ENCODE data around the gene TLCD3B.
A peak's percentile ranks its signal among the peaks of the same experiment; 100 is the strongest.

Gene TLCD3B, protein sequence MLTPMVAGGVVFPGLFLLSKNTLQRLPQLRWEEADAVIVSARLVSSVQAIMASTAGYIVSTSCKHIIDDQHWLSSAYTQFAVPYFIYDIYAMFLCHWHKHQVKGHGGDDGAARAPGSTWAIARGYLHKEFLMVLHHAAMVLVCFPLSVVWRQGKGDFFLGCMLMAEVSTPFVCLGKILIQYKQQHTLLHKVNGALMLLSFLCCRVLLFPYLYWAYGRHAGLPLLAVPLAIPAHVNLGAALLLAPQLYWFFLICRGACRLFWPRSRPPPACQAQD

DNA sequence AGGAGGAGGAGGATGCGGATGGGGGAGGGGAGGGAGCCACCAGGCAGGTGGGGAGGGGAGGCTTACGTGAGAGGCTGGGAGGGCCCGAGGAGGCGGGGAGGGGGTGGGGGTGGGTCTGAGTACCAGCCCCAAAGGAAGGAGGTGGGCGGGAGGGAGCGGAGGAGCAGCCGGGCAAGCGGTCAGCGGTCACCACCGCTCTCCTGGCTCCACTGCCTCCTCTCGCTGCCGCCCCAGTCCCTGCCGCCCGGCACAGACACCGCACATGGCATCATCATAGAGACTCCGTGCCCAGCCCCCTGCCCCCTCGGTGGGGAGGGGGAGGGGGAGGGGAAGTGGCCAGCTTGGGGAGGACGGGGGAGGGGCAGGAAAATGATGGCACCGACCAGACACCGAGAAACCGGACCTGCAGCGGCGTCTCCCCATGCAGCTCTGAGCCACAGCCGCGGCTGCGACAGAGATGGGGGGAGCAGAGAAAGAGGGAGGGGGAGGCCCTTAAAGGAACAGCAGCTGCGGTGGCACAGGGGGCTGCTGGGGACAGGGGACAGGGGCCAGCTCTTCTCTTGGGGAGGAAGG is at the start of gene TLCD3B:
Gene TLCD3B, minus strand, starts transcription at position 431 of the 573 bp plus-strand sequence. CDS start 744 bp downstream, outside the sequence.
- no peak for DNase-seq (ENCODE audit: low read depth in 2 of 2, low spot score in 1 of 2)

DNA sequence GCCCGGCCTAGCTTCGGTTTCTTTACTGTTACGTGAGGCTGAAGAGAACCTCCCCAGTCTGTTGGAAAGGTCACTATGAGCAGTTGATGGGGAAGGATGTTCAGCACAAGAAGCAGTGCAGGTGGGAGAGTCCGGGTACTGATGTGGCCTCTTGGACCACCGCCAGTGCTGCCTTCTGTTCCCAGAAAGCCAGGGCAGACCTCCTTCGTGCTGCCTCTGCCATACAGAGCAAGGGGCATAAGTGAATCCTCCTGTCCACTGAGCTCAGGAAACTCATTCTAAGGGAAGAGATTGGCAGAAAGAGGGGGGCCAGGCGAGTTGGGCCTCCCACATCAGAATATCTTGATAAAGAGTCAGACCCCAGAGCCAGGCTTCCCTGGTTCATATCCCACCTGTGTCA is 48.4 kb upstream of the TLCD3B start:
- no peak for DNase-seq (ENCODE audit: low read depth in 2 of 2, low spot score in 1 of 2)

GRCh38 chr16:30078744-30079143 is 47.7 kb upstream of the TLCD3B start:
- no peak for DNase-seq (ENCODE audit: low read depth in 2 of 2, low spot score in 1 of 2)

DNA sequence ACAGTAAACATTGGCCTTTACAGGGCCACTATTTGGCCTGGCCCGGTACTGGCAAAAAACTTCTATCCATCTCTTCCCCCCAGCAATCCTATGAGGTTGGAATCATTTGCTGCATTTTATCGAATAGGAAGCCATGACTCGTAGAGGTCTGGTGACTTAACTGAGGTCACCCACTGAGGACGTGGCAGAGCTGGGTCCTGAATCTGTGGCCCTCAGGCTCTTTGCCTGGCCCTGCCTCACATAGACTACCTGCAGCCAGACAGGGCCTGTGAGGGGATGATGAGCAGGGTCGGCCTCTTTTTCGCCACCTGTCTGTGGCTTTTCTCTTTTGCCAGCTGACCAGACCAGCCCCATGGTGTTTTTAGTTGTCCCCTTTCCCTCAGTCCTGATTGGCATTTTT is 46.6 kb upstream of the TLCD3B start:
- DNase-seq (ENCODE audit: low read depth in 2 of 2, low spot score in 1 of 2), result no peak

DNA sequence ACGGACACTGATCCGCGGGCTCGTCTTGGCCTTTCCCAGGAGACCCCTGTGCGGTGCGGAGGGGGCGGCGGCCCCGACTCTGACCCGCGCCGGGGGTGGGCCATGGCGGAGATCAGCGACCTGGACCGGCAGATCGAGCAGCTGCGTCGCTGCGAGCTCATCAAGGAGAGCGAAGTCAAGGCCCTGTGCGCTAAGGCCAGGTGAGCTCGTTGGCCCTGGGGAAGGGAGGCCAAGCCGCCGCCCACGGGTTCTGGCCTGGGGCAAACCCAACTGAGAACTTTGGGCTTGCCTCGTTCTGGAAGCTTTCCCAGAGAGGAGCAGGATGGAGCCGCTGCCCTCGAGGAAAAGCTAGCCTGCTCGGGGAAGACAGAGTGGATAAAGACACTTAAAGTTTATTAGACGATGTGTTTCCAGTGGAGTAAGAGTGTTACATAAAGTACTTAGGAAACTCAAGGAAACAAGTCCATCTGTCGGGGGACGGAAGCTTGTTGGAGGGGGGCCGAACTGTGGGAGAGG is 45.3 kb upstream of the TLCD3B start:
- no peak for DNase-seq (ENCODE audit: low read depth in 2 of 2, low spot score in 1 of 2)

DNA sequence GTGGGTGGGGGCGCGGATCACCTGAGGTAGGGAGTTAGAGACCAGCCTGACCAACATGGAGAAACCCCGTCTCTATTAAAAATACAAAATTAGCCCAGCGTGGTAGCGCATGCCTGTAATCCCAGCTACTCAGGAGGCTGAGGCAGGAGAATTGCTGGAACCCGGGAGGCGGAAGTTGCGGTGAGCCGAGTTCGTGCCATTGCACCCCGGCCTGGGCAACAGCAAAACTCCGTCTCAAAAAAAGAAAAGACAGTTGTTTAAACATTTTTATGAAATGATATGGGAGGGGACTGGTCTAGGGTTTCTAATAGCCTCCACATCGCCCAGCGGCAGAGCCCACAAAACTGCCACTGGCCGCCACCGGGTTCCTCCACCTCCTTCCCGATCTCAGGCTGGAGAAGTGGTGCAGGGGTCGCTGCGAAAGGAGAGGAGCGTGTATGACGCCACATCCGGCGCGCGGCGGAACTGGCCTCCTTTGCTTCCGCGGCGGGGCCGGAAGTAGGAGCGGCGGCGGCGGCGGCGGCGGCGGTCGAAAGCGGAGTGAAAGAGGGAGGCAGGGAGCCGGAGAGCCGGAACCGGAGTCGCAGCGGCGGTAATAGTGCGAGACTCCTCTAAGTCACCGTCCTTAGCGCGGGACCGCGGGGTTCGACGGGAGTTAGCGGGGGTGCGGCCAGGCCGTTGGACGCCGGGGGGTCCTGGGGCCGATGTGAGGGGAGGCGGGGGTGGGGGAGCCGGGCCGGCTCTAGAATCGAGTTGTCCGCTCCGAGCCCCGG is 44.6 kb upstream of the TLCD3B start, which contains the start of gene PPP4C:
Gene PPP4C, plus strand, starts transcription at position 492 of the 773 bp plus-strand sequence. CDS start 384 bp downstream, outside the sequence.
- peak; percentile 74 to 79 for DNase-seq (ENCODE audit: low read depth in 2 of 2, low spot score in 1 of 2)

GRCh38 chr16:30070490-30070889 is 39.4 kb upstream of the TLCD3B start:
- DNase-seq (ENCODE audit: low read depth in 2 of 2, low spot score in 1 of 2), result no peak

DNA sequence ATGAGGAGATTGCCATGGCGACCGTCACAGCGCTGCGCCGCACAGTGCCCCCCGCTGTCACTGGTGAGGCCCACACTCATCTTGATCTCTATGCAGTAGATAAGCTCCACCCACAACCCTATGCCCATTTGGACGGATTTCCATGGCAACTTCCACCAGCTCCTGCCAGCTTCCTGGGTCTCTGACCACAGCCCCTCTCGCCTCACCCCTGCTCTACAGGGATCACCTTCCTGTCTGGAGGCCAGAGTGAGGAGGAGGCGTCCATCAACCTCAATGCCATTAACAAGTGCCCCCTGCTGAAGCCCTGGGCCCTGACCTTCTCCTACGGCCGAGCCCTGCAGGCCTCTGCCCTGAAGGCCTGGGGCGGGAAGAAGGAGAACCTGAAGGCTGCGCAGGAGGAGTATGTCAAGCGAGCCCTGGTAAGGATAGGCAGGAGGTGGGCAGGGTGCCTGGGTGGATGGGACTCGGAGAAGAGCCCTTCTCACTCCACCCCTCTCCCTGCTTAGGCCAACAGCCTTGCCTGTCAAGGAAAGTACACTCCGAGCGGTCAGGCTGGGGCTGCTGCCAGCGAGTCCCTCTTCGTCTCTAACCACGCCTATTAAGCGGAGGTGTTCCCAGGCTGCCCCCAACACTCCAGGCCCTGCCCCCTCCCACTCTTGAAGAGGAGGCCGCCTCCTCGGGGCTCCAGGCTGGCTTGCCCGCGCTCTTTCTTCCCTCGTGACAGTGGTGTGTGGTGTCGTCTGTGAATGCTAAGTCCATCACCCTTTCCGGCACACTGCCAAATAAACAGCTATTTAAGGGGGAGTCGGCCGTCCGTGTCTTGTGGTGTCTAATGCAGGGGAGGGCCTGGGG is 38.8 kb upstream of the TLCD3B start:
- DNase-seq (ENCODE audit: low read depth in 2 of 2, low spot score in 1 of 2), result no peak

DNA sequence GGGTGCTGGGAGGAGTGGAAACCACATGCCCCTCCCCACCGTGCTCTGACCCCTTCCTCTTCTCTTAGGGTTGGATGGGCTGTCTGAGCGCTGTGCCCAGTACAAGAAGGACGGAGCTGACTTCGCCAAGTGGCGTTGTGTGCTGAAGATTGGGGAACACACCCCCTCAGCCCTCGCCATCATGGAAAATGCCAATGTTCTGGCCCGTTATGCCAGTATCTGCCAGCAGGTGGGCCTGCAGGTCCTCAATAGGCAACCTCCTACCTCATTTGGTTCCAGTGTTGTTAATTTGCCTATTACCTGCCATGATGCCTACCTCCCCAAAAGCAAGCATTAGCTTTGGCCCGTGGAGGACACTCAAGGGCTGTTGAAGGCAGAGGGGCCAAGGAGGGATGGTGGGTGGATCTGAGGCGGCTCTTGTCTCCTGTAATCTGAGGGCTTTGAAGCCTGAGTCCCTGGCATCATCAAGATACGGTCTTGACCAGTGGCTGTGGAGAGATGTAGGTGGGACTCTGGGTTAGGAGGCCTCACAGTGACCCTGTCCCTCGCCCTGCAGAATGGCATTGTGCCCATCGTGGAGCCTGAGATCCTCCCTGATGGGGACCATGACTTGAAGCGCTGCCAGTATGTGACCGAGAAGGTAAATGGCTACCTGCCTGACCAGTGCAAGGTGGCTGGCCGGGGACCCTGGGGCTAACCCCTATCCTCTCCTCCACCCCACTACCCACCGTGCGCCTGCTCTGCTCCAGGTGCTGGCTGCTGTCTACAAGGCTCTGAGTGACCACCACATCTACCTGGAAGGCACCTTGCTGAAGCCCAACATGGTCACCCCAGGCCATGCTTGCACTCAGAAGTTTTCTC is 37.9 kb upstream of the TLCD3B start:
- no peak for DNase-seq (ENCODE audit: low read depth in 2 of 2, low spot score in 1 of 2)

DNA sequence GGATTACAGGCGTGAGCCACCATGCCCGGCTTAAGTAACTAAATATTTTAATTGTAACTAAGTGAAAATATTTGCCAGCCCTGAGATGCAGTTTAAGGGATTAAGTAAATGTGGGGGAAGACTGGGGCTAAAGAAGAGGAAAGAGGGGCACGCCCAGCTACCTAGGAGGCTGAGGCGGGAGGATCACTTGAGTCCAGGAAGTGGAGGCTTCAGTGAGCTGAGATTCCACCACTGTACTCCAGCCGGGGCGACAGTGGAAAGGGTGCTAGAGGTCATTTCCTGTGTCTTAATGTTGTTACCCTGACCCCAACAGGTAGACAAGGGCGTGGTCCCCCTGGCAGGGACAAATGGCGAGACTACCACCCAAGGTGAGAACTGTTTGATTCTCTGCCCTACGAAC is 37.3 kb upstream of the TLCD3B start:
- DNase-seq (ENCODE audit: low read depth in 2 of 2, low spot score in 1 of 2), result no peak

DNA sequence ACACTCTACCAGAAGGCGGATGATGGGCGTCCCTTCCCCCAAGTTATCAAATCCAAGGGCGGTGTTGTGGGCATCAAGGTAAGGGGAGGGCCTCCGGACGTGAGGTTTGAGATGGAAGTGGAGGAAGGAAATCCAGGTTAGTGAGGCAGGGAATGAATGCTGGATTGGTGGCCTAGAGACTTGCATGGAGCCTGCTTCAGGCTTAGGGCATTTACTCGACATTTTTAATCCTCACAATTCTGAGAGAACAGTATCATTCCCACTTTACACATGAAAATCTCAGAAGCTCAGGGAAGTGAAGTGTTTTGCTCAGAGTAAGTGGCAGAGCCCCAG is 36.5 kb upstream of the TLCD3B start:
- no peak for DNase-seq (ENCODE audit: low read depth in 2 of 2, low spot score in 1 of 2)

GRCh38 chr16:30066761-30067583 is 35.9 kb upstream of the TLCD3B start:
- DNase-seq (ENCODE audit: low read depth in 2 of 2, low spot score in 1 of 2), result no peak

GRCh38 chr16:30065943-30066760 is 35.1 kb upstream of the TLCD3B start:
- DNase-seq (ENCODE audit: low read depth in 2 of 2, low spot score in 1 of 2), result no peak

DNA sequence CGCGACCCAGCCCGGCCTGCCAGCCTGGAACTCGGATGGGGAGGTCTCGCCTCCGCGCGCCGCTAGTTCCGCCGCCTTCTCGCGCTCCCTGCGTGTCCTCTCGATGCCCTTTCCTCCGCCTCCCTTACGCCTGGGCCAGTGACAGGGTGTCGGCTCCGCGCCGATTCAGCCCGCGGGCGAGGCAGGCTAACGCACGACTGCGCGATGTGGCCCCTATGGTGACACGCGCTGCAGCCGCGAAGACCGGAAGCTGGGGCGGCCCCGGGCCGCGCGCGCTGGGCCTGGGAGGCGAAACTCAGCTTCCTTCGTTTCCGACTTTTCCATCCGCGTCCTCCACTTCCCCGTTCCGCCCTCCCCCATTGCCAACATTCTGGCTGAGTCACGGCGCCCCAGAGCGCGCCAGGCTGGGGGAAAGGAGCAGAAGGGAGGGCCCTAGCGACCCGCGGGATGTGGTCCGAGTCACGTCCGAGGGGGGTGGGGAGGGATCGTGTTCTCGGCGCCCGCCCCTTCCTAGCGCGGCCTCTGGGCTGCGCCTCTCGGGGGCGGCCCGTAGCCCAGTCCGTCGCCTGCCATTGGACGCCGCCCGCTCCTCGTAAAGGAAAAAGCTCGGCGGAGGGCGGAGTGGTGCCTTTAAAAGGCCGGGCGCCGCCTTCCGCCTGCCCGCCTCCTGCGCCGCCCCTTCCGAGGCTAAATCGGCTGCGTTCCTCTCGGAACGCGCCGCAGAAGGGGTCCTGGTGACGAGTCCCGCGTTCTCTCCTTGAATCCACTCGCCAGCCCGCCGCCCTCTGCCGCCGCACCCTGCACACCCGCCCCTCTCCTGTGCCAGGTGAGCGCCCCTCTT is 34.3 kb upstream of the TLCD3B start, which contains the start of gene ALDOA:
Gene ALDOA, plus strand, starts transcription at position 659 of the 841 bp plus-strand sequence. CDS start 1,138 bp downstream, outside the sequence.
- DNase-seq (ENCODE audit: low read depth in 2 of 2, low spot score in 1 of 2), result peak; percentile 82 to 94

GRCh38 chr16:30064729-30065101 is 33.6 kb upstream of the TLCD3B start:
- DNase-seq (ENCODE audit: low read depth in 2 of 2, low spot score in 1 of 2), result no peak

- DNase-seq (ENCODE audit: low read depth in 2 of 2, low spot score in 1 of 2), result peak; percentile 43 to 47
Observed at GRCh38 chr16:30063893-30064728, 33.0 kb upstream of the TLCD3B start.
